ENCODE measurements around the gene PRKAR1B.

- TF ChIP-seq CTCF (IDR thresholded peaks at IDR 0.05): no peak
- no peak for TF ChIP-seq POLR2A (IDR thresholded peaks at IDR 0.05)
Measured at GRCh38 chr7:713488-714230, 13.4 kb downstream of the PRKAR1B start.

Measured in thyroid gland (tissue), 4 donors.